Esophagus (tissue), 2 donors: ENCODE measurements around the gene MYL3. TPM values are rescaled to one million over a fixed set of nuclear protein-coding genes. Genes with fewer than 3 reads are reported as not detected.

Source experiments
- H3K27ac ChIP-seq, 2 donors: one replicate each; pipeline ENCODE4 v1.5.1; 2013; ENCODE audit warnings: low read depth in 2 of 2, mild to moderate bottlenecking in 2 of 2, inconsistent platforms in 1 of 2, low read length in 1 of 2, moderate library complexity in 1 of 2
- H3K27me3 ChIP-seq, 2 donors: one replicate each; pipeline ENCODE4 v1.6.1; 2013; ENCODE audit warnings: low read length in 2 of 2, control low read depth in 1 of 2, mild to moderate bottlenecking in 1 of 2; ENCODE audit not compliant: insufficient read depth in 2 of 2, control insufficient read depth in 1 of 2
- H3K36me3 ChIP-seq, 2 donors: one replicate each; pipeline ENCODE4 v1.6.1; 2013; ENCODE audit warnings: low read length in 1 of 2; ENCODE audit not compliant: control insufficient read depth in 2 of 2, insufficient read depth in 2 of 2
- H3K4me1 ChIP-seq, 2 donors: one replicate each; pipeline ENCODE4 v1.6.1; 2013; ENCODE audit warnings: low read length in 1 of 2; ENCODE audit not compliant: control insufficient read depth in 2 of 2, insufficient read depth in 2 of 2
- H3K4me3 ChIP-seq, 2 donors: one replicate each; pipeline ENCODE4 v1.5.1; 2013; ENCODE audit warnings: low read length in 2 of 2, mild to moderate bottlenecking in 2 of 2, low read depth in 1 of 2, moderate library complexity in 1 of 2
- H3K9me3 ChIP-seq, 2 donors: one replicate each; pipeline ENCODE4 v1.6.1; 2013; ENCODE audit warnings: mild to moderate bottlenecking in 2 of 2, low read depth in 1 of 2, low read length in 1 of 2, moderate library complexity in 1 of 2; ENCODE audit not compliant: control insufficient read depth in 2 of 2, insufficient read depth in 1 of 2
- WGBS, 2 donors: extraction: QIAGEN DNeasy Blood & Tissue Kit; methylation state at CpG; one replicate each; pipeline ENCODE4 v1.1.7; 2013; 5-methylcytosine and 5-hydroxymethylcytosine counted together
- polyA plus RNA-seq, 2 donors: library from polyadenylated mRNA; stranded (reverse); fragments of 200-250 nt; gene quantifications; one replicate each; pipeline ENCODE4 v1.2.3, GENCODE V29; 2013
- donor health status: healthy with polysubstance abuse.
- donor health status: Bipolar disorder and iron deficiency.

Gene MYL3
- polyA plus RNA-seq, 2 donors: 0.67 to 0.87 TPM

DNA sequence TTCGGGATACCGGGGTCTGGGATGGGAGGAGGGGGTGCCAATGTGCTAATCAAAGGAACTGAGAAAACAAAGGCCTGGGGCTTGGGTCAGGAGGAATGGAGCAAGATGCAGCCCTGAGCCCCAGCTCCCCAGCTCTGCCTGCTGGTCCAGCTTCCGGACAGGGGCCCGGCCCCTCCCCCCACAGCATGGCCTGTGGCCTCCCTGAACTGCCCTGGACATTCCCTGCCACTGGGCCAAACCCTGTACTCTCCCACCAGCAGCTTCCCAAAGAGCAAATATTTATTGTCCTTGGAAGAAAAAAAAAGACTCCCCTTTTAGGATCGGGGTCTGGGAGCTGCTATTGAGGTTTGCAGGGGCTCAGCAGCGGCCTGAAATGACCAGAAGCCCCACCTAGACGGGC is 5.7 kb upstream of the MYL3 start:
- no peak overlapping the region for H3K27ac ChIP-seq
- H3K4me1 ChIP-seq: peaks cover 10 to 15% of the 10 kb centered on the region in 2 donors

DNA sequence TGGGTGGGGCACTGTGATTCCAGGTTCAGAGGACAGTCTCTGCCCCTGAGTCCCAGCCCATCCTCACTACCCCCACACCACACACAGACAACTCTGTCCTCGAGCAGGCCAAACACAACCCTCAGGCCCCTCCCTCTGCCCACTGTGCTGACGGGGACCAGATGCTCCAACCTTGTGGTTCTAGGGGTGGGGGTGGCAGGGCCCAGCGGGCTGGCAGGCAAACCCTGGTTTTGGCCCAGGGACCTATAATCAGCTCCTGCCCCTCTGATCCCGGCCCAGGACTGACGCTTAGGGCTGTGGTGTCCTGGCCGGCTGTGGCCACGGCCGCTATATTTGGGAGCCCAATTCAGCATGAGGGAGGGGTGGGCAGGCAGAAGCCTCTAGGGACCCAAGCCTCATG is 5.0 kb upstream of the MYL3 start:
- 73 to 81% methylated on average over 8 of the region's 8 CpGs for WGBS, 2 donors
- no peak overlapping the region for H3K27ac ChIP-seq
- H3K36me3 ChIP-seq: no peaks in the 10 kb centered on the region
- H3K4me3 ChIP-seq: no peak overlapping the region
- no peaks in the 10 kb centered on the region for H3K9me3 ChIP-seq
- H3K27me3 ChIP-seq: no peaks in the 10 kb centered on the region
- peaks cover 10% of the 10 kb centered on the region in 2 donors for H3K4me1 ChIP-seq

More for the DNA sequence above, 5.7 kb upstream of the MYL3 start:
- no peak overlapping the region for H3K4me3 ChIP-seq
- no peaks in the 10 kb centered on the region for H3K36me3 ChIP-seq
- H3K27me3 ChIP-seq: no peaks in the 10 kb centered on the region
- WGBS, 2 donors: 82% methylated on average over 7 of the region's 7 CpGs
- H3K9me3 ChIP-seq: no peaks in the 10 kb centered on the region

DNA sequence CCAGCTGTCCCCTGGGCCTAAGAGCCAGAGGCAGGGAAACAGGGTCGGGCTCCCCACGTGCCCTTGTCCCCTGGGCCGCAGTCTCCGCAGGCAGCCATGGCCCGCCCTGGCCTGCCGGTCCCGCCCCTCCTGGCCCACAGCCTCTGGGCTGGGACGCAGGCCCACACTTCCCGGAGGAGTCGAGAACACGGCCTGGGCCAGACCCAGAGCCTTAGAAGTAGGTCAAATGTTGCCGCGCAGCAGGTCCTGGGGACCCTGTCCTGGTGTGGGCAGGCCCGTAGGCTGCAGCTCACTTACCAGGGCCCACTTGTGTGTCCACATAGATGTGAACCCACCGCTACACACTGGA is 4.3 kb upstream of the MYL3 start:
- no peaks in the 10 kb centered on the region for H3K27me3 ChIP-seq
- H3K27ac ChIP-seq: peak overlapping the region in 1 of 2 donors; percentile 46
- no peaks in the 10 kb centered on the region for H3K36me3 ChIP-seq
- H3K9me3 ChIP-seq: no peaks in the 10 kb centered on the region
- H3K4me1 ChIP-seq: peaks cover 10% of the 10 kb centered on the region in 2 donors
- no peak overlapping the region for H3K4me3 ChIP-seq
- WGBS, 2 donors: 22 to 43% methylated on average over 8 to 15 of the region's 15 CpGs

DNA sequence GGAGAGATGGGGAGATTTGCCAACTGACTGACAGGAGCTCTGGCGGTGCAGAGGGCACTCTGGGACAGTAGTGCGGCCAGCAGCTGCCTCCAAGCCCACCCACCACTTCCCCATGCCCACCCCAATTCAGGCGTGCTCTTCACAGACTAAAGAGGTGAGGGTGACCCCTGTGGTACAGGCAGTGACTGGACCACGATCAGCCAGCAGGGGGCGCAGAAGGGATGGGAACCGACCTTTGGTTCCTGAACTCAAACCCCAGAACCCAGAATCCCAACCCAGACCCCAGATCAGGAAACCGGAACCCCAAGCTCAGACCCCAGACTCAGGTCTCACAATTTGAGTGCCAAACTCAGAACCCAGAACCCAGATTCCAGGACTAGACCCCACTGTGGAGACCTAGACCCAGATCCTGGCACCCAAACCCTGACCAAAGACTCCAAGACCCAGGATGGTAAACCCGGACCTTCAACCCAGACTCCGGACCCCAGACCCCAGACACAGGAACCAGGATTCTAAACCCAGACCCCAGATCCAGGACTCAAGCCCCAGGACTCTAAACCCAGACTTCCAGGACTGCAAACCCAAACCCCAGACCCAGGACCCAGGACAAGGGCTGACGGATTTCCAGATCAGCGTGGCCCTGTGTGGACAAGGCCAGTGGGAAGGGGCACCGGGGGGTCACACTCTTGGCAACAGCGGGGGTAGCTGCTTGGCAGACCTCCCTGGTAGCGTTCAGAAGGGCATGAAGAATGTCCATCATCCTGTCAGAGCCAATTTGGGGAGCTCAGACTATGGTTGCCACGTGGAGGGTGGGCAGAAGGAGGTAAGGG is 3.7 kb upstream of the MYL3 start:
- Histone ChIP-seq H3K27ac (peak overlapping the region in 1 of 2 donors; percentile 46), H3K4me3 (no peak overlapping the region), H3K4me1 (peaks cover 10% of the 10 kb centered on the region in 2 donors)

DNA sequence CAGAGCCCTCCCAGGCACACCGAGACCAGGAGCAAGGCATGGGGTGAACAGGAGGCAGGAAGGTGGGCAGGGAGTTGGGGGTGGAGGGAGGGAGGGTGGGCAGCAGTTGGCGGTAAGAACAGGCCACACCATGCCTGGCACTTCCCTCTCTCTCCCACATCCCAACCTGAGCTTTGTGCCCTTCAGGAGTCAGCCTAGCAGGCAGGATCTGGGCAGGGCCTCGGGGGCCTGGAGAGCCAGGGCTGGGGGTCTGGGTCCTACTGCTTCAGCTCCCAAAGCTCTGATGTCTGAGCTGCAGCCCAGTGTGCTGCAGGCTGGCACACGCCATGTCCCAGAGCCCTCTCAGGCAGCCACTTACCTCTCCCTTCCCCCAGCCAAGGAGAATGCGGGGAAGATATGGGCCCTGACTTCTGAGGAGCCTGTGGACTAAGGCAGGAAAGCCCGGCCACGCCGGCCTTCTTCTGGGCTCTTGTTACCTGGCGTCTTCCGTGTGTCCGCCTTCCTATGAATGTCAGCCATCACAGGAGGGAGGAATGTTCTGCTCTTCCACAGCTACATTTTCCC is 2.9 kb upstream of the MYL3 start:
- H3K4me3 ChIP-seq: no peak overlapping the region
- no peak overlapping the region for H3K27ac ChIP-seq
- WGBS, 2 donors: 74 to 79% methylated on average over 11 of the region's 11 CpGs
- H3K36me3 ChIP-seq: no peaks in the 10 kb centered on the region
- H3K9me3 ChIP-seq: no peaks in the 10 kb centered on the region
- peaks cover 10% of the 10 kb centered on the region in 2 donors for H3K4me1 ChIP-seq
- H3K27me3 ChIP-seq: no peaks in the 10 kb centered on the region

More for the DNA sequence above, 3.7 kb upstream of the MYL3 start:
- H3K9me3 ChIP-seq: no peaks in the 10 kb centered on the region
- WGBS, 2 donors: 30 to 33% methylated on average over 15 of the region's 15 CpGs
- no peaks in the 10 kb centered on the region for H3K36me3 ChIP-seq
- H3K27me3 ChIP-seq: no peaks in the 10 kb centered on the region

DNA sequence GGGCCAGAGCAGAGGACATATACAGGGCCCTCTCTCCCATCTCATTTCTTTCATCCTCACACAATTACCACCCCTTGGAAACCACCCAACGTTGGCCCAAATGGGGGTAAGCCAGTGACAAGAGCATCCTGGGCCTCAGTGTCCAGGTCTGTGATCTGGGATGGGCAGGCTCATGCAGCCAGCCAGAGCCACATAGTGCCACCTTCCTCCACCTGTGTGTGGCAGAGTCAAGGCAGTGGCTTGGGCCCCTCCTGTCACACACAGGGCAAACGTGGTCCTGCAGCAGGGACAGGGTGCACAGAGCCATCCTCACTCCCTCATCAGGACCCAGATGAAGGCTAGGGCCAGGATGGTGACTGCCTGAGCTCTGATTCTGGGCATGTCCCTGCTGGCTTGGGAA is 2.3 kb upstream of the MYL3 start:
- 45 to 61% methylated on average over 2 of the region's 2 CpGs for WGBS, 2 donors
- H3K27ac ChIP-seq: no peak overlapping the region
- H3K4me1 ChIP-seq: peaks cover 10% of the 10 kb centered on the region in 2 donors
- H3K9me3 ChIP-seq: no peaks in the 10 kb centered on the region
- H3K4me3 ChIP-seq: no peak overlapping the region
- no peaks in the 10 kb centered on the region for H3K36me3 ChIP-seq
- H3K27me3 ChIP-seq: no peaks in the 10 kb centered on the region

DNA sequence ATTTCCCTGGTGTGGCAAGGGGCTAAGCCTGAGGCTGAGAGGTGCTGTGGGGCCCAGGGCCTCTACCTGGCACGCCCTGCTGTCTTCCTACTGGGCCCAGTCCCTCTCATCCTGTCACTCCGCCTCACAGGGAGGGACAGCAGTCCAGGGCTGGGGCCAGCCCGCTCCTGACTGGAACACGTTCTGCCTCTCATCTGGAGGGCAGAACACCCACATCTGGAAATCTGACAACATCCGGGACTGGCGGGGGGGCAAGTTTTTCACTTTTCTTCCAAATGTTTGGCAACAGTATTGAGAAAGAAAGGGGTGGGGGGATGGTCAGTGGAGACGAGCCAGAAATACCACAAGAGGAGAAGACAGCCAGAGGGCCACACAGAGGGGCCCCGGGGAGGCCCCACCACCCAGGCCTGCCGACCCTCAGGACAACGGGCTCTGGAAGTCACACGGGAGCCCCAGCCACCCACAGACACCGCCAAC is 1.8 kb upstream of the MYL3 start:
- no peaks in the 10 kb centered on the region for H3K36me3 ChIP-seq
- peaks cover 10% of the 10 kb centered on the region in 2 donors for H3K4me1 ChIP-seq
- H3K4me3 ChIP-seq: no peak overlapping the region
- no peak overlapping the region for H3K27ac ChIP-seq
- H3K9me3 ChIP-seq: no peaks in the 10 kb centered on the region
- no peaks in the 10 kb centered on the region for H3K27me3 ChIP-seq
- 43 to 44% methylated on average over 12 of the region's 12 CpGs for WGBS, 2 donors

DNA sequence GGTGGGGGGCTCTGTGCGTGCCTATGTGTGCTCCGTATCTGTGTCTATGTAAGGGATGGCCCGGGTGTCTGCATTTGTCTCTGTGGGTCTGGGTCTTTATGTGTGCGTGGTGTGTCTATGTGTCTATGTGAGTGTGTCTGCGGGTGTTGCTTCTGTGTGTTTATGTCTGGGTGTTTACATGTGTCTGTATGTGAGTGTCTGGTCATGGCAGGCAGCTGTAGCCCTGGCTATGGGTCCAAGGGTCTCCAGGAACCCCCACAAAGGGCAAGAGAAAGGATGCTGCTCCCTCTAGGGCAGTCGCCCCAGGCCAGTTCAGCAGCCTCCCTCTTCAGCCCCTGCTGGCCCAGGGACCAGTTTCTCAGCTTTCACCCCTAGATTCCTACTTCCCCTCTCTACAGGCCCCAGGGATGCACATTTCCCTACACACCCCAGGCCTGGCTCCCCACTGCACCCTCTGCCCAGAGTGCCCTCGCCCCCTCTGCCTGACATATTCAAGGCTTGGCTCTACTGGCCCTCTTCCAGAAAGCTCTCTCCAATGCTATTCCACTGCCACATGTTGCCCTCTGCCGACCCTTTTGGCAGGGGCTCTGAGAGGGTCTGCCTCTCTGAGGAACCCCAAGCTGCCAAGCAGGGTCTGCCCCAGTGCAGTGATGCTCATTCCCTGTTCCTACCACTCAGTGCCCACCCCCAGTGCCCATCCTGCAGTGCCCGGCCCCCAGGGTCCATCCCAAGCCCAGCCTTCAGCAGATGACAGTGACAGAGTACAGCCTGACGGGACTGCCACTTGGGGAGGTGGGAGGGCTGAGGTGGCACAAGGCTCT is 1.0 kb upstream of the MYL3 start:
- no peak overlapping the region for H3K4me3 ChIP-seq
- WGBS, 2 donors: 82 to 83% methylated on average over 10 of the region's 10 CpGs
- no peaks in the 10 kb centered on the region for H3K36me3 ChIP-seq
- peaks cover 10% of the 10 kb centered on the region in 2 donors for H3K4me1 ChIP-seq
- H3K27ac ChIP-seq: no peak overlapping the region
- H3K27me3 ChIP-seq: no peaks in the 10 kb centered on the region
- no peaks in the 10 kb centered on the region for H3K9me3 ChIP-seq

DNA sequence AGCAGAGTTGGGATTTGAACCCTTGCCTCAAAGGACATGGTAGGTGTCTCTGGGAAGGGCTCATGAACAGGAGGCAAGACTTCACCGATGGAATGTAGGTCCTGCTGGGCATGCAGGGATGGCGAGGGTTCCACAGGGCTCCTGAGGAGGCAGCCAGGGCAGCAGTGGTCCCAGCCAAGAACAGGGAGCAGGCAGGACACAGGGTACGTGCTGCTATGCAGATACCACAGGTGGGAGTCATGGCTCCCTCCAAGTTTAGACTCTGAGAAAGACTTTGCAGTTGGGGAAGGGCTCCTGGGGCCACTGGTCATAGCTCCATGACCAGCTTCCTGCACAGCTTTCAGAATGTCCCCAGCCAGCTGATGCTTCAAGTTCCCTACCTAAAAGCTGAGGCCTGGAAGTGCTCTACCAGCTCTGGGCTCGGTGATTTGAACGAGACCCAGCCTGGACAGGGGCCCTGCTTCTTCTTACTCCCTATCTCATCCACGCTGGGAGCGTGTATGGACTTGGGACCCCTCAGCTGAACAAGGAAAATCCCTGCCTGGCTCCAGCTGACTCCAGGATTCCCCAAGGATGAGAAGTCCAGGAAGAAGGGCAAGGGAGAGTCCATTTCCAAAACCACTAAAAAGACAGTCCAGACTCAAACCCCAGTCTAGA is 747 bp downstream of the MYL3 start:
- 76 to 89% methylated on average over 7 of the region's 7 CpGs for WGBS, 2 donors
- H3K27me3 ChIP-seq: no peaks in the 10 kb centered on the region
- no peak overlapping the region for H3K27ac ChIP-seq
- no peaks in the 10 kb centered on the region for H3K9me3 ChIP-seq
- H3K4me3 ChIP-seq: no peak overlapping the region
- peaks cover 4 to 6% of the 10 kb centered on the region in 2 donors for H3K4me1 ChIP-seq
- no peaks in the 10 kb centered on the region for H3K36me3 ChIP-seq
